ENCODE measurements around the gene INO80. TPM values are rescaled to one million over a fixed set of nuclear protein-coding genes. Genes with fewer than 3 reads are reported as not detected.

INO80 gene
- total and polyA plus RNA-seq, 2 donors (not counting 1 experiment from before 2014, with no cell fraction given): 16.3 to 55.7 TPM

GRCh38 chr15:40944510-40945296, 171.4 kb downstream of the INO80 start:
- CTCF ChIA-PET: interaction anchor here (0.6 to 5.7 kb wide), 5 partner anchors 14 to 139 kb away, joined by 3 to 69 read pairs (median 3); no protein-coding TSS in a partner anchor
- Mint-ChIP-seq H3K4me3 (no peak overlapping the region), H3K4me1 (peaks cover 36% of the 10 kb centered on the region), H3K27ac (no peak overlapping the region), H3K27me3 (peaks cover 14% of the 10 kb centered on the region), H3K9me3 (ENCODE audit: insufficient read depth) (no peaks in the 10 kb centered on the region)
- intact Hi-C loops (cut with micrococcal nuclease): loop anchor here (5.0 kb wide), 1 partner anchor 78 kb away; no protein-coding TSS in a partner anchor
- H3K9ac ChIP-seq (ENCODE audit: low read length): no peak overlapping the region
- no peak overlapping the region for H2AFZ ChIP-seq (ENCODE audit: insufficient read depth, low read depth, low read length, poor library complexity, severe bottlenecking)
- POLR2A ChIA-PET: no interaction called here
- H3K36me3 ChIP-seq (replicated peaks in 1 of 2; ENCODE audit: control extremely low read depth in 1 of 2, control insufficient read depth in 1 of 2, extremely low read depth in 1 of 2, insufficient read depth in 2 of 2, low read length in 1 of 2): no peaks in the 10 kb centered on the region
- no peak overlapping the region for H3K4me3 ChIP-seq (ENCODE audit: control extremely low read depth in 1 of 5, extremely low read depth in 1 of 5, insufficient read depth in 1 of 5, low read depth in 2 of 5, low read length in 4 of 5)
- H3K79me2 ChIP-seq (ENCODE audit: control insufficient read depth, insufficient read depth, low read length): no peaks in the 10 kb centered on the region
- H3K9me3 ChIP-seq (ENCODE audit: control extremely low read depth in 1 of 3, control insufficient read depth in 2 of 3, insufficient read depth in 1 of 3, low read length in 2 of 3): no peaks in the 10 kb centered on the region
- ATAC-seq (ENCODE audit: low read depth) (no peak), DNase-seq (no peak)
- TF ChIP-seq CTCF (IDR thresholded peaks at IDR 0.05): no peak
- TF ChIP-seq EZH2 (IDR thresholded peaks at IDR 0.05; ENCODE audit: borderline replicate concordance, insufficient read depth, low read depth, low read length, poor library complexity, severe bottlenecking): no peak
- peaks cover 0 to 10% (median 0%) of the 10 kb centered on the region in 4 experiments for H3K27me3 ChIP-seq (replicated peaks in 1 of 4; ENCODE audit: control extremely low read depth in 1 of 4, control insufficient read depth in 3 of 4, insufficient read depth in 4 of 4, low read length in 3 of 4)
- WGBS (ENCODE audit: insufficient coverage): 93% methylated on average over 6 of the region's 11 CpGs
- no peak overlapping the region for H3K27ac ChIP-seq (ENCODE audit: low read length in 2 of 2)
- peaks cover 31 to 34% of the 10 kb centered on the region in 2 donors for H3K4me1 ChIP-seq (ENCODE audit: control insufficient read depth in 2 of 2, insufficient read depth in 2 of 2, low read length in 2 of 2)
- no peaks in the 10 kb centered on the region for H4K20me1 ChIP-seq (ENCODE audit: control insufficient read depth, insufficient read depth, low read length, poor library complexity, severe bottlenecking)
- H3K4me2 ChIP-seq (replicated peaks; ENCODE audit: low read depth, low read length, poor library complexity, severe bottlenecking): no peak overlapping the region

Data from B cell (primary cell).